Stomach (tissue), 9 donors: Measurements from ENCODE around the gene PHACTR3. TPM values are rescaled to one million over a fixed set of nuclear protein-coding genes. Genes with fewer than 3 reads are reported as not detected.

Experiments
- DNase-seq, 2 donors: peaks; one replicate each; pipeline versions ENCODE4 v3.0.0 to v3.0.0-alpha.2; 2013 to 2019
- H3K27ac ChIP-seq, 5 donors: fragments of 200-600 bp in 4 of 5; sonication (generic) in 4 of 5; one replicate each; pipeline ENCODE4 v1.5.1; 2013 to 2019; ENCODE audit warnings: mild to moderate bottlenecking in 1 of 5, moderate library complexity in 1 of 5
- H3K27me3 ChIP-seq, 3 donors: fragments of 200-600 bp; sonication (generic); one replicate each; pipeline ENCODE4 v1.5.1; 2017 to 2019; ENCODE audit warnings: mixed run types in 1 of 3
- H3K36me3 ChIP-seq, 4 donors: fragments of 200-600 bp; sonication (generic); 1 replicate in 3 of 4; 2 replicates in 1 of 4; pipeline ENCODE4 v1.5.1; 2016 to 2019
- H3K4me1 ChIP-seq, 4 donors: fragments of 200-600 bp; sonication (generic); one replicate each; pipeline ENCODE4 v1.5.1; 2016 to 2019
- H3K4me3 ChIP-seq, 4 donors: fragments of 200-600 bp; sonication (generic) in 3 of 4; one replicate each; pipeline ENCODE4 v1.5.1; 2016 to 2019; ENCODE audit warnings: mild to moderate bottlenecking in 1 of 4
- H3K9me3 ChIP-seq, 4 donors: fragments of 200-600 bp; sonication (generic); one replicate each; pipeline ENCODE4 v1.5.1; 2016 to 2019
- EP300 ChIP-seq: sonication (generic); formaldehyde crosslinking; IDR thresholded peaks from one replicate; pipeline ENCODE4 v1.6.1; 2017; ENCODE audit warnings: antibody characterized with exemption
- POLR2A ChIP-seq, 4 donors: fragments of 450-650 bp; IDR thresholded peaks; one replicate each; pipeline ENCODE4 v1.6.1; 2016; ENCODE audit warnings: antibody characterized with exemption in 4 of 4, control low read depth in 2 of 4, mild to moderate bottlenecking in 1 of 4, moderate library complexity in 1 of 4
- POLR2AphosphoS5 ChIP-seq, 3 donors: sonication (generic); formaldehyde crosslinking; IDR thresholded peaks; one replicate each; pipeline ENCODE4 v1.6.1; 2016; ENCODE audit warnings: antibody characterized with exemption in 3 of 3
- WGBS, 5 donors: extraction: QIAGEN DNeasy Blood & Tissue Kit in 3 of 5; methylation state at CpG; one replicate each; pipeline versions ENCODE4 v1.1.5 to v1.1.7; 2013 to 2018; 5-methylcytosine and 5-hydroxymethylcytosine counted together
- intact Hi-C: fragments of 100-400 bp; cut with DNase I; formaldehyde crosslinking; loops from one replicate; pipeline ENCODE4 v1.15.1; 2023; ENCODE audit warnings: low total_unique reads
- polyA plus RNA-seq, 3 donors: library from polyadenylated mRNA; stranded (reverse); fragments of 200-250 nt; gene quantifications; one replicate each; pipeline ENCODE4 v1.2.3, GENCODE V29; 2013
- total RNA-seq, 5 donors: library from RNA; depleted of rRNA; stranded (reverse); fragments of >200 nt; gene quantifications; one replicate each; pipeline versions ENCODE4 v1.1.0 to v1.2.3, GENCODE V29; 2014 to 2016
- TF ChIP-seq, protein P1 (sequence below), 7 experiments: fragments of 450-650 bp in 4 of 7; fragments of 200-600 bp in 3 of 7; sonication (generic) in 3 of 7; IDR thresholded peaks; one replicate each; pipeline ENCODE4 v1.5.1; 2016 to 2019; ENCODE audit warnings: antibody characterized with exemption in 7 of 7, control low read depth in 2 of 7, mild to moderate bottlenecking in 1 of 7
- donor health status: healthy with polysubstance abuse.
- donor health status: Bipolar disorder and iron deficiency.
- donor health status: healthy.

Gene PHACTR3
- total and polyA plus RNA-seq, 8 donors, result 0.55 to 3.7 (median 3.2) TPM; not detected in 3

DNA sequence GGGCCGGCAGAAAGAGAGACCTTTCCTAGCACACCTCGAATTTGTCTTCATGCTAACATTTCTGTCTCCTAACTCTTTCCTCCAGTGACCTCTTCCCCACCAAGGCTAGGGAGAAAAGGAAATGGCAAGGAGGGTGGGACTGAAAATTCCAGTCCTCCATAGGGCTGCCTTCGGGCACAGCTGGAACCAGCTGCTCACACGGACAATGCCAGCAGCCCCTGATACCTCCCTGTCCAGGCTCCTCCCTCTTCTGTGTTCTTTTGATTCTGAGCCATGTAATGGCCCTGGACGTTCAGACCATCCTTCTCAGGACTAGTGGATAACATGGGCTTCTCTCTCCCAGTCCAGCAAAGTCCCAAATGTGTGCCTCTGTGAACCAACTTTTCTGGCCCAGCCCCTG is 29.1 kb upstream of the PHACTR3 start:
- intact Hi-C loops, result loop anchor here (10.0 kb wide), 1 partner anchor 180 kb away; no protein-coding TSS in a partner anchor
- H3K4me1 ChIP-seq, result peaks cover 5 to 25% (median 14%) of the 10 kb centered on the region in 4 donors
- DNase-seq, result peak in 1 of 2 donors; percentile 22
- no peaks in the 10 kb centered on the region for H3K9me3 ChIP-seq
- H3K4me3 ChIP-seq, result no peak overlapping the region
- TF ChIP-seq, protein P1, sequence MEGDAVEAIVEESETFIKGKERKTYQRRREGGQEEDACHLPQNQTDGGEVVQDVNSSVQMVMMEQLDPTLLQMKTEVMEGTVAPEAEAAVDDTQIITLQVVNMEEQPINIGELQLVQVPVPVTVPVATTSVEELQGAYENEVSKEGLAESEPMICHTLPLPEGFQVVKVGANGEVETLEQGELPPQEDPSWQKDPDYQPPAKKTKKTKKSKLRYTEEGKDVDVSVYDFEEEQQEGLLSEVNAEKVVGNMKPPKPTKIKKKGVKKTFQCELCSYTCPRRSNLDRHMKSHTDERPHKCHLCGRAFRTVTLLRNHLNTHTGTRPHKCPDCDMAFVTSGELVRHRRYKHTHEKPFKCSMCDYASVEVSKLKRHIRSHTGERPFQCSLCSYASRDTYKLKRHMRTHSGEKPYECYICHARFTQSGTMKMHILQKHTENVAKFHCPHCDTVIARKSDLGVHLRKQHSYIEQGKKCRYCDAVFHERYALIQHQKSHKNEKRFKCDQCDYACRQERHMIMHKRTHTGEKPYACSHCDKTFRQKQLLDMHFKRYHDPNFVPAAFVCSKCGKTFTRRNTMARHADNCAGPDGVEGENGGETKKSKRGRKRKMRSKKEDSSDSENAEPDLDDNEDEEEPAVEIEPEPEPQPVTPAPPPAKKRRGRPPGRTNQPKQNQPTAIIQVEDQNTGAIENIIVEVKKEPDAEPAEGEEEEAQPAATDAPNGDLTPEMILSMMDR (IDR thresholded peaks at IDR 0.05), result no peak
- TF ChIP-seq EP300, result no peak
- no peak for TF ChIP-seq POLR2A (IDR thresholded peaks at IDR 0.05)
- no peak for TF ChIP-seq POLR2AphosphoS5 (IDR thresholded peaks at IDR 0.05)
- 33 to 51% (median 43%) methylated on average over 5 of the region's 5 CpGs for WGBS, 5 donors
- no peaks in the 10 kb centered on the region for H3K36me3 ChIP-seq
- H3K27me3 ChIP-seq, result peaks cover 11 to 81% (median 31%) of the 10 kb centered on the region in 3 donors
- H3K27ac ChIP-seq, result no peak overlapping the region

DNA sequence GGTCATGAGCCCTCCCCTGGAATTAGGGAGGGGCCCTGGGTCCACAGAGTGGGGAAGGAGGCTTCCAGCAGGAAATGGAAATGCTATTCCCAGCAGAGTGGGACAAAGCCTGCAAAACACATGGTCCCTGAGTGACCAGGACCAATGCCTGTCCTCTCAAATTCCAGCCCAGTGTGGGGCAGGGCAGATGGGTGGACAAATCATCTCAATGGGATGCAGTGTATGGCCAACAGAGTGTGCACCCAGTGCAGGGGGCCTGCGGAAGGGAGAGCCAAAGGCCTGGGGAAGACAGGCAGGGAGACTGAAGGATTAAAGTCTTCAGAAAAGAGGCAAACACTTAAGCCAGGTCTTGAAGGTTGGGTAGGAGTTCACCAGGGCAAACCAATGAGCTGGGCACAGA is 28.7 kb upstream of the PHACTR3 start:
- Histone ChIP-seq H3K27me3 (peaks cover 11 to 86% (median 31%) of the 10 kb centered on the region in 3 donors), H3K9me3 (no peaks in the 10 kb centered on the region), H3K4me1 (peaks cover 5 to 25% (median 14%) of the 10 kb centered on the region in 4 donors), H3K27ac (no peak overlapping the region), H3K36me3 (no peaks in the 10 kb centered on the region), H3K4me3 (no peak overlapping the region)
- intact Hi-C loops, result loop anchor here (10.0 kb wide), 1 partner anchor 179 kb away; no protein-coding TSS in a partner anchor
- no peak for DNase-seq
- 67 to 86% (median 82%) methylated on average over 1 of the region's 1 CpG for WGBS, 5 donors
- no peak for TF ChIP-seq POLR2AphosphoS5 (IDR thresholded peaks at IDR 0.05)
- no peak for TF ChIP-seq EP300
- TF ChIP-seq, protein P1 (IDR thresholded peaks at IDR 0.05), result no peak
- TF ChIP-seq POLR2A (IDR thresholded peaks at IDR 0.05), result no peak

DNA sequence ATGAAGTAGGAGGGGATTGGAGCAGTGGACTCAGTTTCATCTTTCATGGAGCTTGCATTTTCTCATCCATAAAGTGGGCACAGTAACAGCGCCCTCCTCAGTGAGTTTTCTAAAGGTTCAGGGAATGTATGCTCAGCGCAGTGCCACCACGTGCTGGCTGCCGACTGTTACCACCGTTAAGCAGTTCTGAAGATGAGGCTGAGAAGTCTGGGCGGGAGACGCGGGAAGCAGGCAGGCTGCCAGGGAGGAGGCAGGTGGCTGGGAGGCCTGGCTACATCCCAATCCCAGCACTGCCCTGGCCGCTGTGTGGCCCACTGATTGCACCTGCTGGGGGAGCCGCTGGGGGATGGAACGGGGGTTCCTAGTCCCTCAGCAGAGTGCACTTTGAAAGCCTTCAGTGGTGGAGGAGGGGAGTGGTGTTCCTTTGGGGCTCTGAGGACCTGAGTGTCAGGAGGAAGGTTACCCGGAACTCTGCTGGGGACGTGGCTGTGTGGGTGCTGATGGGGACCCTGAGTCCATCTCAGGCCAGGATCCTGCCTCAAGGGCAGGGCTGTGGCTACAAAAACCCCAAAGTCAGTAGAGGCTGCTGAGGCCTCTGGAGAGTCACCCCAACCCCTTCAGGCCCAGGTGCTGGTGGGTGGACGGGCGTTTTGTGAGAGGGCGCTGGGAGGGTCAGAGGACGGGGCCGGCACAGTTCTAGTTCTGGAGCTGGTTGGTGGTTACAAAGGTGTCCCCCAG is 28.0 kb upstream of the PHACTR3 start:
- intact Hi-C loops, result loop anchor here (10.0 kb wide), 1 partner anchor 178 kb away; no protein-coding TSS in a partner anchor
- 44 to 58% (median 47%) methylated on average over 18 of the region's 18 CpGs for WGBS, 5 donors
- H3K4me1 ChIP-seq, result peaks cover 5 to 25% (median 14%) of the 10 kb centered on the region in 4 donors
- H3K27ac ChIP-seq, result no peak overlapping the region
- no peaks in the 10 kb centered on the region for H3K9me3 ChIP-seq
- peaks cover 11 to 90% (median 31%) of the 10 kb centered on the region in 3 donors for H3K27me3 ChIP-seq
- TF ChIP-seq, protein P1 (IDR thresholded peaks at IDR 0.05), result no peak
- no peak for TF ChIP-seq POLR2AphosphoS5 (IDR thresholded peaks at IDR 0.05)
- TF ChIP-seq EP300, result no peak
- no peak for TF ChIP-seq POLR2A (IDR thresholded peaks at IDR 0.05)
- DNase-seq, result no peak
- no peak overlapping the region for H3K4me3 ChIP-seq
- H3K36me3 ChIP-seq, result no peaks in the 10 kb centered on the region

DNA sequence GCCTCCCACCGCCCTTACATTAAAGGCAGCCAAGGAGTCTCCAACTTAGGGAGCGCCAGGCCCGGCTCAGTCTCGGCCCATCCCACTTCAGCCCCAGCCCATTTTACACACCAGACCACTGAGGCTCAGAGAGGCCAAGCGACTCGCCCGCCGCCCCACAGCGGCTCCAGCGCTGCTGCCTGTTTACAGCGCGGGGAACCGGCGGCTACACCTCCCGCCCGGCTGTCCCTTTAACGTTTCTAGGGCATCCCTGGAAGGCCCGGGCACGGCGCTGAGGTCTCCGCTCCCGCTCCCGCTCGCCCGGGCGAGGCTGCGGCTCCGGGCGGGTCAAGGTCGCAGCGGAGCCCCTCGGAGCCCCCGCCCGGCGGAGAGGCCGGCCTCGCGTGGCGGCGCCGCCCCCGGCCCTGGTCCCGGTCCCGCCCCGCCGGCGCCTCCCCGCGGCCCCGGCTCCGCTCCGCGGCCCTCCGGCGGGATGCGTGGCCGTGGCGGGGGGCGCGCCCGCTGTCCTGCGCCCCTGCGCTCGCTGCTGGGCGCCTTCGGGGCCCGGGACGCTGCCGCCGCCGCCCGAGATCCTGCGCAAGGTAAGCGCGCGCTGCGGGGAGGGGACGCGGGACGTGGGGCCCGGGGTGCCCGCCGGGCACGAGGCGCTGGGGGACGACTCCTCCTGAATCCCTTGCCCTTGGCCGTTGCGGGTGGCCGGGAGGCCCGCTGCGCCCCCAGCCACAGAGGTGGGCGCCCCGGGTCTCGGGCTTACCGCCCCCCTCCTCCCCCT is 27.1 kb upstream of the PHACTR3 start:
- peak overlapping the region; percentile 24 to 28 (median 26) for H3K4me3 ChIP-seq

More for the DNA sequence above, 27.1 kb upstream of the PHACTR3 start:
- intact Hi-C loops, result loop anchor here (10.0 kb wide), 1 partner anchor 178 kb away; no protein-coding TSS in a partner anchor
- peaks cover 11 to 85% (median 31%) of the 10 kb centered on the region in 3 donors for H3K27me3 ChIP-seq
- no peaks in the 10 kb centered on the region for H3K9me3 ChIP-seq
- no peak for DNase-seq
- TF ChIP-seq, protein P1 (IDR thresholded peaks at IDR 0.05), result no peak
- no peak for TF ChIP-seq POLR2AphosphoS5 (IDR thresholded peaks at IDR 0.05)
- no peak for TF ChIP-seq EP300
- TF ChIP-seq POLR2A (IDR thresholded peaks at IDR 0.05), result no peak
- H3K4me1 ChIP-seq, result peaks cover 0 to 16% (median 7%) of the 10 kb centered on the region in 4 donors
- 4 to 11% (median 5%) methylated on average over 19 to 91 of the region's 95 CpGs for WGBS, 5 donors
- no peaks in the 10 kb centered on the region for H3K36me3 ChIP-seq
- H3K27ac ChIP-seq, result no peak overlapping the region
